ENCODE data around the gene ZEB2.

Gene ZEB2

DNA sequence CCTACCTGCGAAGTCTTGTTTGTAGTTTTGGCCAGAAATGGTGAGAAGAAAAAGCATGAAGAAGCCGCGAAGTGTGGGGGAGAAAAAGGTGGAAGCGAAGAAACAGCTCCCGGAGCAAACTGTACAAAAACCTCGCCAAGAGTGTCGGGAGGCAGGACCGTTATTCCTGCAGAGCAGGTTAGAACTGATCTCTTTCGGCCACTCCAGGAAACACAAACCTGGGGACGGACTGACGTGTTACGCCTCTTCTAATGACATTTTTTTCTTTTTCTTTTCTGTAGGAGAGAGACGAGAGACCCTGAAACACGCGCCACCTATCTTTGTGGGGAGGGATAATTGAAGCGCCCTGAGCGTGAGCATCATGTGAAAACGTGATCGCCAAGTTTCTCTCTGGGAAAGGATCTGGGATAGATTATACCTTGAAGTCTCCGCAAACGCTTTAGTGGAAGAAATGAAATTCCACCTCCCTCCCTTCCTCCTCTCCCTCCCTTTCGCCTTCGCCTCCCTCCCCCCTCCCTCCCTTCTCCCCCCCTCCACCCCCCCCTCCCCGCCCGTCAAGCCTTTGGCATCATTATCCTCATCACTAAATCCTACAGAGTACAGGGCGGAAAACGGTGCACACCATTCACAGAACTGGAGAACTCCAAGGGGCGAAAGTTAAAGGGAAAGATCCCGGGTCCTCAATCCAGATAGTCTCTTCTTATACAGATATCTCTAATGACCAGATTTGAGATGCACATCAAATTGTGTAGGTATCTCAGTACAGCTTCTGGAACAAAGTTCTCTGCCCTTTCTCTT is at the start of gene ZEB2:
Gene ZEB2 (minus strand): TSS at position 186 of the 798 bp plus-strand sequence. CDS start 2,769 bp downstream, outside the sequence.
- peaks cover 9% of the 10 kb centered on the region for H3K36me3 Mint-ChIP-seq (ENCODE audit: low read depth)
- peak within 1 kb of the TSS; percentile 20 for H3K4me3 Mint-ChIP-seq
- no peak within 1 kb of the TSS for H3K27ac Mint-ChIP-seq
- H3K4me1 Mint-ChIP-seq (ENCODE audit: low read depth), result peaks cover 34% of the 10 kb centered on the region
- no peaks in the 10 kb centered on the region for H3K9me3 Mint-ChIP-seq
- peaks cover 41% of the 10 kb centered on the region for H3K27me3 Mint-ChIP-seq

DNA sequence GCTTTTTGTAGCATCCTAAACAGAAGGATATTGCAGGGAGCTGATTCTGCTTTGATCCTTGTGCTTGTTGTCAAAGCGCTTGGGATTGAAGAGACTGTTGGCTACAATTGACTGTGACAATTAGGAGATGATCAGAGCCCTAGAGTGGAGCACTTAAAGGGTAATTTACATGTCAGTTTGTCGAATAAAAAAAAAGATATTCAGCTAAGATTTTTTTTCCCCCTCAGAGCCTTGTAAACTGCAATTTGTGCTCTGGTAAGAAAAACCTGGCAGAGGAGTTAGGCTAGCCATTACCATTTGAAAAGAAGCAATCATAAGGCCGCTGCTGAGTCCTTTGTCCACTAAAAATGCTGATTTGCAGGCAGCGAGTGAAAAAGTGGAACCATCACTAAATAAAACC is 47.8 kb upstream of the ZEB2 start:
- no peak overlapping the region for H3K27ac Mint-ChIP-seq
- peaks cover 6% of the 10 kb centered on the region for H3K27me3 Mint-ChIP-seq
- H3K4me1 Mint-ChIP-seq (ENCODE audit: low read depth), result peaks cover 20% of the 10 kb centered on the region
- H3K36me3 Mint-ChIP-seq (ENCODE audit: low read depth), result no peaks in the 10 kb centered on the region
- no peaks in the 10 kb centered on the region for H3K9me3 Mint-ChIP-seq
- no peak overlapping the region for H3K4me3 Mint-ChIP-seq

GRCh38 chr2:144566448-144566847 is 46.5 kb upstream of the ZEB2 start:
- Mint-ChIP-seq H3K4me1 (ENCODE audit: low read depth) (peaks cover 8% of the 10 kb centered on the region), H3K36me3 (ENCODE audit: low read depth) (no peaks in the 10 kb centered on the region), H3K4me3 (no peak overlapping the region), H3K9me3 (no peaks in the 10 kb centered on the region), H3K27me3 (peaks cover 6% of the 10 kb centered on the region), H3K27ac (no peak overlapping the region)

DNA sequence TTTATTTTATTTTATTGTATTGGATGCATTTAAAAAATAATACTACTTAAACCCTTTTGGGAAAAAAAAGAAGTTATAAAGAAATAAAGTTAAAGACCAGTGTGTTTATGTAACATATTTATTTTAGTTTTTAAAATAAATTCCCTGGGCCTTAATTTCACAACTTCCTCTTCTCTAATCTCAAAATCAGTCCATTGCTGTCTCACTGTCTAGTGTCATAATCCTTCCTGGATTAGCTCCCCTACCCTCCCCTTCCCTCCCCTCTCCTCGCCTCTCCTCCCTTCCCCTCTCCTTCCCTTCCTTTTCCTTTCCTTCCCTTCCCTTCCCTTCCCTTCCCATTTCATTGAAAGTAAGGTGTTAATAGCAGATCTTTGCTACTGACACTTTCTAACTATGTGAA is 40.3 kb upstream of the ZEB2 start:
- no peaks in the 10 kb centered on the region for H3K9me3 Mint-ChIP-seq
- no peak overlapping the region for H3K4me3 Mint-ChIP-seq
- H3K27me3 Mint-ChIP-seq, result no peaks in the 10 kb centered on the region
- no peaks in the 10 kb centered on the region for H3K4me1 Mint-ChIP-seq (ENCODE audit: low read depth)
- no peaks in the 10 kb centered on the region for H3K36me3 Mint-ChIP-seq (ENCODE audit: low read depth)
- no peak overlapping the region for H3K27ac Mint-ChIP-seq

DNA sequence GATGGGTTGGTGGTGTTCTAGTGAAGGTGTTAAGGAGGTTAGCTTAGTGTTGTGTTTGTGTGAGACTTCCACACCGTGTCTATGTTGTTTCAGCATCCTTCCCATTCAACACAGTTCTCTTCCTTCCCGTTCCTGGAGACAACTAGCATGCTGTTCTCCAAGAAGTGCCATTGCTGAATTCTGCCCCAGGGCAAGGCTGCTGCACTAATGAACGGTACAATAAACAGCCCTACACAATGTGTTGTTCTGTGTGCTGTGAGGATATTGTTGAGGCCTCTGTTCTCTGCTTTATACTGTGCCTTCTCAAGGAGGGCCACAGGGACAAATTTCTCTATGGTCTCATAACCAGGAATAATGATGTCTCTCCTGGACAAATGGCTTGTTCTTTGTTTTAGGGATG is 39.8 kb upstream of the ZEB2 start:
- Mint-ChIP-seq H3K9me3 (no peaks in the 10 kb centered on the region), H3K36me3 (ENCODE audit: low read depth) (no peaks in the 10 kb centered on the region), H3K4me3 (no peak overlapping the region), H3K27ac (no peak overlapping the region), H3K4me1 (ENCODE audit: low read depth) (no peaks in the 10 kb centered on the region), H3K27me3 (no peaks in the 10 kb centered on the region)

- Mint-ChIP-seq H3K27ac (no peak overlapping the region), H3K4me1 (ENCODE audit: low read depth) (no peaks in the 10 kb centered on the region), H3K4me3 (no peak overlapping the region), H3K27me3 (no peaks in the 10 kb centered on the region), H3K9me3 (no peaks in the 10 kb centered on the region), H3K36me3 (ENCODE audit: low read depth) (no peaks in the 10 kb centered on the region)
These were observed 39.3 kb upstream of the ZEB2 start for GRCh38 chr2:144559242-144559641.

GRCh38 chr2:144554492-144555210 is 34.7 kb upstream of the ZEB2 start:
- Mint-ChIP-seq H3K4me3 (no peak overlapping the region), H3K36me3 (ENCODE audit: low read depth) (no peaks in the 10 kb centered on the region), H3K27ac (no peak overlapping the region), H3K27me3 (no peaks in the 10 kb centered on the region), H3K9me3 (no peaks in the 10 kb centered on the region), H3K4me1 (ENCODE audit: low read depth) (no peaks in the 10 kb centered on the region)

- Mint-ChIP-seq H3K9me3 (no peaks in the 10 kb centered on the region), H3K27ac (no peak overlapping the region), H3K36me3 (ENCODE audit: low read depth) (no peaks in the 10 kb centered on the region), H3K4me3 (no peak overlapping the region), H3K4me1 (ENCODE audit: low read depth) (peaks cover 6% of the 10 kb centered on the region), H3K27me3 (no peaks in the 10 kb centered on the region)
These were observed 33.5 kb upstream of the ZEB2 start for GRCh38 chr2:144553379-144553778.

GRCh38 chr2:144552821-144553220 is 32.9 kb upstream of the ZEB2 start:
- H3K4me3 Mint-ChIP-seq, result no peak overlapping the region
- no peaks in the 10 kb centered on the region for H3K27me3 Mint-ChIP-seq
- H3K4me1 Mint-ChIP-seq (ENCODE audit: low read depth), result peaks cover 11% of the 10 kb centered on the region

DNA sequence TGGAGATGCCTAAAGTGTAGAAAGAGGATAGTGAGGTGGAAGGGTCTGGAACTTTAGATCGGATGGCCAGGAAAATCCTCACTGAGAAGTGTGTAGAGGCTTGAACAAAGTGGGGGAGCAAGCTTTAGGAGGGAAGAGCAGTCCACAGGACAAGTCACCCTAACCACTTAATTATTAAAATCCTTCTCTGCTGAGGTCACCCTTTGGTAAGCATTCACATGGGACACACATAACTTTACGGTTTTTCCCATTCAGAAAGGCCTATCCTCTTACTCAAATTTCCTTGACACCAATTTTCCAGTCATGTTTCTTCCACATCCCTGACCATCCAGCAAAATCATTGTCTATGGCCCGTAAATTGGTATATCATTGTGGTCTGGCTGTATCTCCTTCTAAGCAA is 31.0 kb upstream of the ZEB2 start:
- no peaks in the 10 kb centered on the region for H3K36me3 Mint-ChIP-seq (ENCODE audit: low read depth)
- H3K27ac Mint-ChIP-seq, result no peak overlapping the region
- H3K4me3 Mint-ChIP-seq, result no peak overlapping the region
- H3K4me1 Mint-ChIP-seq (ENCODE audit: low read depth), result peaks cover 12% of the 10 kb centered on the region
- no peaks in the 10 kb centered on the region for H3K27me3 Mint-ChIP-seq
- H3K9me3 Mint-ChIP-seq, result no peaks in the 10 kb centered on the region

More at GRCh38 chr2:144552821-144553220, 32.9 kb upstream of the ZEB2 start:
- H3K36me3 Mint-ChIP-seq (ENCODE audit: low read depth), result no peaks in the 10 kb centered on the region
- H3K27ac Mint-ChIP-seq, result no peak overlapping the region
- H3K9me3 Mint-ChIP-seq, result no peaks in the 10 kb centered on the region

GRCh38 chr2:144550084-144550483 is 30.2 kb upstream of the ZEB2 start:
- H3K27ac Mint-ChIP-seq, result no peak overlapping the region
- no peaks in the 10 kb centered on the region for H3K9me3 Mint-ChIP-seq
- peaks cover 12% of the 10 kb centered on the region for H3K4me1 Mint-ChIP-seq (ENCODE audit: low read depth)
- no peaks in the 10 kb centered on the region for H3K27me3 Mint-ChIP-seq
- H3K36me3 Mint-ChIP-seq (ENCODE audit: low read depth), result no peaks in the 10 kb centered on the region
- H3K4me3 Mint-ChIP-seq, result no peak overlapping the region

DNA sequence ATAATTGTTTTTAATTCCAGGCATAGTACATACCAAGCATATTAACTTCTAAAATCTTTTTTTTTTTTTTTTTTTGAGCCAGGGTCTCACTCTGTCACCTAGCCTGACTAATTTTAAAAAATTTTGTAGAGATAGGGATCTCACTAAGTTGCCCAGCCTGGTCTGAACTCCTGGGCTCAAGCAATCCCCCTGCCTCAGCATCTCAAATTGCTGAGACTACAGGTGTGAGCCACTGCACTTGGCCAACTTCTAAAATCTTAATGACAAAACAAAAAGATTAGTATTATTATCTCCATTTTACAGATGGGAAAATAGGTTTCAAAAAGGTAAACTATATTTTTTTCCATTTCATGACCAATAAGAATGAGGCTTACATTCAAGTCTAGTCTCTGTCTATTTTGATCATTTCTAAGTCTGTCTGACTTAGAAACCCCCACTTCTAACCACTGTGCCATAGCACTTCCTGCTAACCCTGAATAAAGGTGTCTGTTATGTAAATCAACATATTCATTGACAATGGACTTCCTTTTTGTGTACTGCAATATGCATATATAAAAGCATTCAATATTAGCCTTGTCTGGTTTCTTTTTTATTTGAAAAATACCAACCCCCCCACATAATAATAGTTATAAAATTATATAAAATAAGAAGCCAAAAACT is 28.7 kb upstream of the ZEB2 start:
- no peak overlapping the region for H3K4me3 Mint-ChIP-seq
- H3K36me3 Mint-ChIP-seq (ENCODE audit: low read depth), result no peaks in the 10 kb centered on the region
- H3K4me1 Mint-ChIP-seq (ENCODE audit: low read depth), result peaks cover 12% of the 10 kb centered on the region
- H3K27me3 Mint-ChIP-seq, result no peaks in the 10 kb centered on the region
- no peak overlapping the region for H3K27ac Mint-ChIP-seq
- H3K9me3 Mint-ChIP-seq, result no peaks in the 10 kb centered on the region

- Mint-ChIP-seq H3K36me3 (ENCODE audit: low read depth) (no peaks in the 10 kb centered on the region), H3K9me3 (no peaks in the 10 kb centered on the region), H3K4me1 (ENCODE audit: low read depth) (peaks cover 12% of the 10 kb centered on the region), H3K27me3 (peaks cover under 1% of the 10 kb centered on the region), H3K27ac (no peak overlapping the region), H3K4me3 (no peak overlapping the region)
These were observed 28.2 kb upstream of the ZEB2 start for GRCh38 chr2:144548088-144548487.

DNA sequence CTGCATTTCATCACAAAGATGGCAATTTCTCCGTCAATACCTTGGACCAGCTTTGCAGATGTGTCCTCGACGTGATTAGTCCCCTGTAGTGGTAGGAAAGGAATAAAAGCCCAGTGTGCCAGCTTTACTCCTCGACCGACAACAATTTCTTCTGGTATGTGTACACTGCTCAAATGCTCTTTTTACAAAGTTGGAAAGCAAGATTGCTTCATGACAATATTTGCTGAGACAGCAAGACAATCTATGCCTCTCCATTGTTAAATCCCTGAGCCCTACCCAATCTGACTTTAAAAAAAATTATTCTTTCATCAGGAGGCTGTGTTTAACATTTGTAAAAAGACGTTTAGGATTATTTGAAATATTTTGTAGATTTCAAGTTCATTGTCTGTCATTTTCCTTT is 27.6 kb upstream of the ZEB2 start:
- Mint-ChIP-seq H3K36me3 (ENCODE audit: low read depth) (no peaks in the 10 kb centered on the region), H3K4me1 (ENCODE audit: low read depth) (peaks cover 12% of the 10 kb centered on the region), H3K9me3 (no peaks in the 10 kb centered on the region), H3K27ac (no peak overlapping the region), H3K4me3 (no peak overlapping the region), H3K27me3 (peaks cover 5% of the 10 kb centered on the region)

GRCh38 chr2:144546933-144547332 is 27.0 kb upstream of the ZEB2 start:
- H3K27me3 Mint-ChIP-seq, result peaks cover 8% of the 10 kb centered on the region

More at GRCh38 chr2:144546933-144547332, 27.0 kb upstream of the ZEB2 start:
- H3K4me3 Mint-ChIP-seq, result no peak overlapping the region
- H3K36me3 Mint-ChIP-seq (ENCODE audit: low read depth), result no peaks in the 10 kb centered on the region
- peaks cover 12% of the 10 kb centered on the region for H3K4me1 Mint-ChIP-seq (ENCODE audit: low read depth)
- H3K9me3 Mint-ChIP-seq, result no peaks in the 10 kb centered on the region
- no peak overlapping the region for H3K27ac Mint-ChIP-seq

Measured in stimulated activated naive CD8-positive, alpha-beta T cell treated with anti-CD3 and anti-CD28 coated beads, Interleukin-15, Interleukin-2, amounts not matched to agents 100 ng/mL and 50 ng/mL, for 24 hours (primary cell).